Smooth muscle cell (in vitro differentiated cells): ENCODE results near the gene PRR30. TPM values are rescaled to one million over a fixed set of nuclear protein-coding genes. Genes with fewer than 3 reads are reported as not detected.

Experiments
- DNase-seq: peaks from one replicate; lab custom pipeline; 2025; ENCODE audit not compliant: unreplicated experiment; lab: John Stamatoyannopoulos, UW
- H2AFZ ChIP-seq: fragments of 200-600 bp; sonication (generic); 2 replicates; pipeline ENCODE4 v1.6.0; 2016; ENCODE audit warnings: antibody characterized with exemption, low read depth, mild to moderate bottlenecking
- H3F3A ChIP-seq: fragments of 200-600 bp; sonication (generic); 2 replicates; pipeline ENCODE4 v1.6.0; 2017; ENCODE audit warnings: antibody characterized with exemption, low read depth
- H3K27ac ChIP-seq: fragments of 200-600 bp; sonication (generic); 2 replicates; pipeline ENCODE4 v1.5.1; 2016; ENCODE audit warnings: low read depth, mild to moderate bottlenecking
- H3K27me3 ChIP-seq: fragments of 200-600 bp; sonication (generic); 2 replicates; pipeline ENCODE4 v1.6.1; 2016; ENCODE audit warnings: low read depth, mild to moderate bottlenecking
- H3K36me3 ChIP-seq: fragments of 200-600 bp; sonication (generic); 2 replicates; pipeline ENCODE4 v1.5.1; 2016; ENCODE audit warnings: low read depth
- H3K4me1 ChIP-seq: fragments of 200-600 bp; sonication (generic); 2 replicates; pipeline ENCODE4 v1.5.1; 2016; ENCODE audit warnings: low read depth
- H3K4me2 ChIP-seq: fragments of 200-600 bp; sonication (generic); 2 replicates; pipeline ENCODE4 v1.6.0; 2016; ENCODE audit warnings: mild to moderate bottlenecking
- H3K4me3 ChIP-seq: fragments of 200-600 bp; sonication (generic); 2 replicates; pipeline ENCODE4 v1.5.1; 2016; ENCODE audit warnings: mild to moderate bottlenecking
- H3K79me2 ChIP-seq: fragments of 200-600 bp; sonication (generic); 2 replicates; pipeline ENCODE4 v1.6.0; 2016; ENCODE audit warnings: low read depth, mild to moderate bottlenecking
- H3K9ac ChIP-seq: fragments of 200-600 bp; sonication (generic); 2 replicates; pipeline ENCODE4 v1.6.0; 2016; ENCODE audit warnings: low read depth
- H3K9me3 ChIP-seq: fragments of 200-600 bp; sonication (generic); replicated peaks from 2 replicates; pipeline ENCODE4 v1.5.1; 2016; ENCODE audit warnings: low read depth
- H4K20me1 ChIP-seq: fragments of 200-600 bp; sonication (generic); 2 replicates; pipeline ENCODE4 v1.6.0; 2016; ENCODE audit warnings: low read depth
- WGBS: methylation state at CpG from one replicate; pipeline ENCODE4 v1.1.7; 2016; ENCODE audit warnings: low lambda C conversion rate; 5-methylcytosine and 5-hydroxymethylcytosine counted together
- polyA plus RNA-seq: library from polyadenylated mRNA; unstranded; fragments of >200 nt; fragmentation: Nextera tagmentation; extraction: Ambion mirVana; gene quantifications from 2 replicates; pipeline ENCODE4 v1.2.1, GENCODE V29; 2016
- total RNA-seq: library from RNA; depleted of rRNA; stranded (reverse); fragments of >200 nt; gene quantifications from 2 replicates; pipeline ENCODE4 v1.2.3, GENCODE V29; 2014
- TF ChIP-seq, protein P1 (sequence below): fragments of 200-600 bp; sonication (generic); IDR thresholded peaks from 2 replicates; pipeline ENCODE4 v1.5.1; 2017; ENCODE audit warnings: borderline replicate concordance, mild to moderate bottlenecking, antibody characterized with exemption; ENCODE audit not compliant: insufficient read depth, poor library complexity, severe bottlenecking

PRR30 gene
- total and polyA plus RNA-seq, 2 experiments from 2014 or later, result not detected

DNA sequence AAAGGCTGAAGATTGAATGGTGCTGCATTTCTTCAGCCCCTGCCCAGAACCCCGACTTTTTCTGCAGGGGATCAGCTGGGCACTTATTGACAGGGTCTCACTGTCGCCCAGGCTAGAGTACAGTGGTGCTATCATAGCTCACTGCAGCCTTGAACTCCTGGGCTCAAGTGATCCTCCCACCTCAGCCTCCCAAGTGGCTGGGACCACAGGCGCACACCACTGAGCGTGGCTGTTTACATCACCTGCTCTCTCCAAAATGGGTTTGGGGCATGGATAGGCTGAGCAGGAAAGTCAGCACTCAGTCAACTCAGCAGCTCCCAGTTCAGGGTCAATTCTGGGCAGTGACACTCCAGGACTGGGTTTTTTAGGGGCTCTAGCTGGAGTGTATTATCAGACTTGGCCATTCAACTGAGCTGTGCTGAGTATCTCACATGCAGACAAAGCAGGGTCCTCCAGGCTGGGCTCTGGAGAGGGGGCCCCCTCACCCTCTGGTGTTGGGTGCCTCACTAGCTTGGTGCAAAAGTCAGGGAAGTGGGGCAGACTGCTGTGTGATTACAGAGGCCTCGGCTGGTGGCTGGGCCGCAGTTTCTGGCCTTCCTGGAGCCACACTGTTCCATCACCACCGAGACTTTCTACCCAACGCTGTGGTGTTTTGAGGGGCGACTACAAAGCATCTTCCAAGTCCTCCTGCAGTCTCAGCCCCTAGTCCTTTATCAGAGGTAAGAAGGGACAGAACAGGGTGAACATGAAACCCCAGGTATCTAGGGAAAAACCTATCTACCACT, 11.1 kb downstream of the PRR30 start:
- no peaks in the 10 kb centered on the region for H3K36me3 ChIP-seq
- peaks cover 7% of the 10 kb centered on the region for H3K79me2 ChIP-seq
- TF ChIP-seq, protein P1, sequence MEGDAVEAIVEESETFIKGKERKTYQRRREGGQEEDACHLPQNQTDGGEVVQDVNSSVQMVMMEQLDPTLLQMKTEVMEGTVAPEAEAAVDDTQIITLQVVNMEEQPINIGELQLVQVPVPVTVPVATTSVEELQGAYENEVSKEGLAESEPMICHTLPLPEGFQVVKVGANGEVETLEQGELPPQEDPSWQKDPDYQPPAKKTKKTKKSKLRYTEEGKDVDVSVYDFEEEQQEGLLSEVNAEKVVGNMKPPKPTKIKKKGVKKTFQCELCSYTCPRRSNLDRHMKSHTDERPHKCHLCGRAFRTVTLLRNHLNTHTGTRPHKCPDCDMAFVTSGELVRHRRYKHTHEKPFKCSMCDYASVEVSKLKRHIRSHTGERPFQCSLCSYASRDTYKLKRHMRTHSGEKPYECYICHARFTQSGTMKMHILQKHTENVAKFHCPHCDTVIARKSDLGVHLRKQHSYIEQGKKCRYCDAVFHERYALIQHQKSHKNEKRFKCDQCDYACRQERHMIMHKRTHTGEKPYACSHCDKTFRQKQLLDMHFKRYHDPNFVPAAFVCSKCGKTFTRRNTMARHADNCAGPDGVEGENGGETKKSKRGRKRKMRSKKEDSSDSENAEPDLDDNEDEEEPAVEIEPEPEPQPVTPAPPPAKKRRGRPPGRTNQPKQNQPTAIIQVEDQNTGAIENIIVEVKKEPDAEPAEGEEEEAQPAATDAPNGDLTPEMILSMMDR, result no peak
- H3K4me3 ChIP-seq, result no peak overlapping the region
- H3K4me2 ChIP-seq, result no peak overlapping the region
- H3K27ac ChIP-seq, result no peak overlapping the region
- no peak overlapping the region for H3K9ac ChIP-seq
- H3K9me3 ChIP-seq, result no peaks in the 10 kb centered on the region
- peaks cover under 1% of the 10 kb centered on the region for H3K4me1 ChIP-seq
- WGBS, result 93% methylated on average over 9 of the region's 9 CpGs
- no peak overlapping the region for H2AFZ ChIP-seq
- H3F3A ChIP-seq, result peaks cover 4% of the 10 kb centered on the region
- no peak for DNase-seq
- H3K27me3 ChIP-seq, result peaks cover 3% of the 10 kb centered on the region
- H4K20me1 ChIP-seq, result peaks cover 11% of the 10 kb centered on the region

DNA sequence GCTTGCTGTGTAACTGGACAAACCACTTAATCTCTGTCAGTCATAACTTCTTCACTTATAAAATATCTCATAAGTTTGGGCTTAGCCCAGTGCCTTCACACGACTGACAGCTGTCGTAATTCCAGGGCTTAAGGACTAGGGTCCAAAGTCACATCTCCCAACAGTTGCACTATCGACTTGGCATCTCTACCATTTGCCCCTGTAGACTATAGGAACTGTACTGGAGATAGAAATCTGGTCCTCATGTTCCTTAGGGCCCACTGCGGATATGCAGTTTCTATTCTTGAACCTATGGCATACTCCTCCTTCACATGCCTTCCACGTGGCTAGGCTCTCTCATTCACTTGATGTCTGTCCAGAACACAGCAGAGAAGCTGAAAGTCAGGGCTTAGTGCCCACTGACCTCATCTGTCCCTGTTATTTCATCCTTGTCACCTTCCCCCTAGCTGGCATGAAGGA, 12.9 kb downstream of the PRR30 start:
- no peak overlapping the region for H3K9ac ChIP-seq
- no peak overlapping the region for H2AFZ ChIP-seq
- DNase-seq, result no peak
- no peak overlapping the region for H3K4me3 ChIP-seq
- no peak overlapping the region for H3K4me2 ChIP-seq
- no peak overlapping the region for H3K27ac ChIP-seq
- H3K9me3 ChIP-seq, result no peaks in the 10 kb centered on the region
- H3K79me2 ChIP-seq, result no peaks in the 10 kb centered on the region
- H4K20me1 ChIP-seq, result no peaks in the 10 kb centered on the region
- WGBS, result 72% methylated on average over 5 of the region's 5 CpGs
- no peaks in the 10 kb centered on the region for H3K4me1 ChIP-seq
- H3F3A ChIP-seq, result no peaks in the 10 kb centered on the region
- no peaks in the 10 kb centered on the region for H3K36me3 ChIP-seq
- H3K27me3 ChIP-seq, result peaks cover 21% of the 10 kb centered on the region
- TF ChIP-seq, protein P1, result no peak

DNA sequence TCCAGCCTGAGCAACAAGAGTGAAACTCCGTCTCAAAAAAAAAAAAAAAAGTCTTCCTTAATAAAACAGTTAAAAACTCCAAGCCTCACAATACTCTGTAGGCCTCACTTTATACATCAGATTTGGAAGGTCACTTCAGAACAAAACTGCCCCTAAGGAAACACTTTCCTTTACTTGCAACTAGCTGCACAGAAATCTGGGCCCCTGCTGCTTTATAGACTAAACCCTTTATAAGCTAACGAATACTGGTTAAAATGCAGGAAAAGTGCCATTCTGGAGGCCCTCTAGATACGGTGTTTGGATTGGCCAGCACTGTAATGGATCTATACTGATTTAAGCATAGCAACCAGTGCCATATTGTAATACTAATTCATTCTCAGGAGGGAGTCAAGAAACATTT, 14.1 kb downstream of the PRR30 start:
- Histone ChIP-seq H3K9ac (no peak overlapping the region), H3K4me3 (no peak overlapping the region), H3F3A (no peaks in the 10 kb centered on the region), H4K20me1 (no peaks in the 10 kb centered on the region), H3K36me3 (no peaks in the 10 kb centered on the region), H3K4me2 (no peak overlapping the region), H3K27me3 (peaks cover 33% of the 10 kb centered on the region), H3K79me2 (no peaks in the 10 kb centered on the region), H3K27ac (no peak overlapping the region), H2AFZ (no peak overlapping the region), H3K4me1 (no peaks in the 10 kb centered on the region), H3K9me3 (no peaks in the 10 kb centered on the region)
- no peak for DNase-seq
- WGBS, result 87% methylated on average over 3 of the region's 3 CpGs
- TF ChIP-seq, protein P1, result no peak
